Activated CD8-positive, alpha-beta memory T cell treated with anti-CD3 and anti-CD28 coated beads, Interleukin-2, amount 50 U/mL, for 48 hours (primary cell): ENCODE data around the gene GABRA5.

Source experiments
- DNase-seq: peaks from one replicate; pipeline ENCODE4 v3.0.0-alpha.2; 2020

GABRA5 gene

GRCh38 chr15:26934848-26935247 lies 68.0 kb downstream of the GABRA5 start:
- no peak for DNase-seq

- DNase-seq = no peak
Measured at GRCh38 chr15:26935322-26935721, 68.5 kb downstream of the GABRA5 start.

GRCh38 chr15:26936502-26936901 lies 69.6 kb downstream of the GABRA5 start:
- DNase-seq = no peak

DNA sequence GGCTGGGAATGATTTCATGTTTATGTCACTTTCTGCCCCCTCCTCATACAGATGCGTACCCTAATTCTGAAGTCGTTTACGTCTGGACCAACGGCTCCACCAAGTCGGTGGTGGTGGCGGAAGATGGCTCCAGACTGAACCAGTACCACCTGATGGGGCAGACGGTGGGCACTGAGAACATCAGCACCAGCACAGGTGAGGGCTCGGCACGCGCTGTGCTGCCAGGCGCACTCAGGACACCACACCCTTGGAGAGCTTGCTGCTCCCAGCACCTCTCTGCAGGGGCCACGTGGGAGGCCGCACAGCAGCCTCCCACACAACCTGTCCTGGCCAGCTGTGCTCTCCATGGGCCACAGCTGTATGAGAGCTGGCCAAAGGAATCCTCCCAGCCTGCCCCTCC lies 70.3 kb downstream of the GABRA5 start:
- no peak for DNase-seq

DNA sequence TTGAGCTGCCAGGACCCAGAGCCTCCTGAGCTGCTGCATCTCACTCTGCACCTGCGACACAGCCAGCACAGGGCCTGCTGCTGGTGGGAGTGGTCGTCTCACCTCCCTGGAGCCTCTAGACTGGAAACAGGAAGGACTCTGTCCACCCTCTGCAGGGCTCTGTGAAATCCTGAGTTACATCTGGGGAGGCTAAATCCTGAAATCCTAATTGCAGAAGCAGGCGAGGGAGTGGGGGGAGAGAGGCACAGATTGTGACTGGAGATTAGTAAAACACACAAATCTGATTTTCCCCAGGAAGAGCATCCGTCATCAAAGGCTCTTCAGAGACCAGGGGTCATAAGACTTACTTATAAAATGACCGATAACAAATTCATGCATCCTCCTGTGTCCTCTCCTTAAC lies 72.5 kb downstream of the GABRA5 start:
- DNase-seq = no peak

GRCh38 chr15:26941489-26941888 lies 74.6 kb downstream of the GABRA5 start:
- DNase-seq = no peak

DNA sequence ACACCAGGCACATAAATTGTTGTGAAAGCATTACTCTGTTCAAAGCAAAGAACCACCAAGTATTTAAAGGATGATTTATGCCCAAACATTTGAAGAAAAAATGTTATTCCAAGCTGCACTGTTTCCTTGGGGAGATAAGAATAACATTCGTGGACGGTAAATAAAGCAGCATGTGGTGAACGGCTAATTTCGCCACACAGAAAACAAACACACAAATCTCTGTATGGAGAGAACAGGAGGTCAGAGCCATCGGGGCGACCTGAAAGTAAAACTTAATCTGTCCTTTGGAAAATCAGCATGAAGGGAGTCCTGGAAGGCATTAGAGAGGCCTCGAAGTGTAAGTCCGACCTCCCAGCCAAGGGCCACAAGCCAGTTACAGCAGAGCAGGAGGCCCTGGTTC lies 77.0 kb downstream of the GABRA5 start:
- DNase-seq = no peak

- no peak for DNase-seq
Measured at GRCh38 chr15:26945046-26945445, 78.2 kb downstream of the GABRA5 start.

- no peak for DNase-seq
Measured at GRCh38 chr15:26950001-26950400, 83.1 kb downstream of the GABRA5 start.

GRCh38 chr15:26954403-26954802 lies 87.5 kb downstream of the GABRA5 start:
- no peak for DNase-seq

GRCh38 chr15:26967719-26968269 lies 100.9 kb downstream of the GABRA5 start:
- DNase-seq = no peak

DNA sequence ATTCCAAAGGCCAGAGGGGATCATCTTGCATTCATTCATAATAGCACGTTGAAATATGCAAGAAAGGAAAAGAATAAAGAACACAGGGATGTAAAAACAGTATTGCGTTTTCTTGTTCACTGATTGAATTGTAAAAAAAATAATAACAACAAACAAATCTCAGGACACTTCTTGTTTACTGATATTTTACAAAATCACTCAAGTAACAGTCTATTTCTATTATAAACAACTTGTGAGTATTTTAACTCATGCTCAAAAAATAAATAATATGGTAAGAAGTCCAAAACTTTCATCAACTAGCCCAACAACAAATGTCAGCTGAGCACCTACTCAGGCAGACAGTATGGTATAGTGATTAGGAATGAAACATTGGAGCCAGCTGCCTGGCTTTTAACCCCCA lies 101.9 kb downstream of the GABRA5 start:
- no peak for DNase-seq

DNA sequence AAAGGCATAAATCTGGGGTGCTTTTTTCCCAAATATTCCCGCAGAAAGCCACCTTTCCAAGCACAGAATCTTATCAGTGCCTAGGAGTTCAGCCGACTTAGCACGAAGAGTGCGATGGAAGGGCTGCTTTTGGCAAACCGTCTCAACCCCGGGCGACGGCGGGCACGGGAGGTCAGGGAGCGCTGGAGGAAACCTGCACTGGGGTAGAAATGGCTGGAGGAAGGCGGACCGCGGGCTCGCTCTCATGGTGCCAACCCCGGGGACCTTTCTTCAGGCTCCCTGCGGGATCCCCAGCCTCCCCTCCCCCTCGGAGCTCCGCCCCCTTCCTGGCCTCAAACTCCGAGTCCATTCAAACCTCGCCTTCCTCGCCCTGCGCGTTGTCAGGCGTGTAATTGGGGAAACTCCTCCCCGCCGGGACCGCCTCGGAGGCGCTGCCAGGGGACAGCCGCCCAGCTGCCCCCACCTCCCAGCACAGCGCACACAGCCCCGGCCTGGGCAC lies 103.9 kb downstream of the GABRA5 start, which contains the start of gene GABRG3:
TSS of gene GABRG3 (plus strand) at position 470 of the 499 bp plus-strand sequence.
- DNase-seq = no peak

DNA sequence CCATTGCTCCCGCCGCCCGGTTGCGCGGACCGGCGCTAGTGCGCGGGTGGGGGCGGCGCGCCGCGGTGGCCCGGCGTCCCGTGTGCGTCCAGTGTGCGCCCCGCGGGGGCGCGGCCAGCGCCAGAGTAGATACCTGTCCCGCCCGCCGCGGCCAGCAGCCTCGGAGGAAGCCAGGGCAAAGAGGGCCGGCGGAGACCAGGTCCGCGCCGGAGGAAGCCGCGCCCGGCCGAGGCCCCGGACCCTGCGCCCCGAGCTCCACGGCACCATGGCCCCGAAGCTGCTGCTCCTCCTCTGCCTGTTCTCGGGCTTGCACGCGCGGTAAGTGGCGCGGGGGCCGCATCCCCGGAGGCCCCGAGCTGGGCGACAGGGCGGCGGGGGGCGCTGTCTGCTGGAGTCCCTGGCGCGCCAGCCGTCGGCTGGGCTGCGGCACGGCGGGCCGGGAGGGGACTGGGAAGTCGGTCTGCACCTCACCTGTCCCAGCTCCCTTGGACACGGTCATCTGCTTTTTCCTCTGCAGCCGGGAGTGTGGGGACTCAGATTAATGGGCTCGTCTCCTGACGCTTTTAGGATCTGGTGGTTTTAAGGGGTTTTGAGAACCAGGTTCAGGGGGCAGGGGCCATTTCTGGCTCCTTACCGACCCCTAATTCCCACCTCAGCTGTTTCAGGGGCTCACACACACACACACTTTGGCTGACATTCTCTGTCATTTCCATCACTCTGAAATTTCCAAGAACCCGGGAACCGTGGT lies 104.6 kb downstream of the GABRA5 start:
- no peak for DNase-seq

GRCh38 chr15:26972636-26973035 lies 105.8 kb downstream of the GABRA5 start:
- DNase-seq = no peak

DNA sequence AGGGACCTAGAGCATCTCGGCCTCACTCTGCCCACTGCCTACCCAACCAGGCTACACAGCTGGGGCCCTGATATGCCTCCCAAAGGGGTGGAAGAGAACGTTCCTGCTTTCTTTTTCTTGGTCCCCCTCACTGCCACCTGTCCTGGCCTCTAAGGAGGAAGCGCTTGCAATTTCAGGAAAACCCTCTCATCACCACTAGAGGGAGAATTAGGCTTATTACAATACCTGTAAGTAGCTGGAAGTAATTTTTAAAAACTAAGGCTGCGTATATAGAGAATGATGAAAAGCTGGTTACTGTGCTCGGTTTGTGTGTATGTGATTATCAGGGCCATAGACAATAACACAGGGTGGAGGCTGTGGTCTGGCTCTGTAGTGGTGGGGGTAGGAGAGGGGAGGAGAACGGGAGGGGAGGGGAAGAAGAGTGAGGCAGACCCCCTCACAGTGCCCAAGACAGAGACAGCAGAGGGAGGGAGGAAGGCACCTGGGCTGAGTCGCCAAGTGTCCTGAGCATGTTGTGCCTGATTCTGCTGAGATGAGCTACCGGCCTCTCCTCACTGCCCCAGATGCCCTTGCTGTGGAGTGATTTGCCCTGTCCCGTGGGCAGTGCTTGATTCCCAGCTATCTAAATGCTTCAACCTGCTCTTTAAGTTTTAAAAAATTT lies 107.4 kb downstream of the GABRA5 start:
- DNase-seq = no peak

DNA sequence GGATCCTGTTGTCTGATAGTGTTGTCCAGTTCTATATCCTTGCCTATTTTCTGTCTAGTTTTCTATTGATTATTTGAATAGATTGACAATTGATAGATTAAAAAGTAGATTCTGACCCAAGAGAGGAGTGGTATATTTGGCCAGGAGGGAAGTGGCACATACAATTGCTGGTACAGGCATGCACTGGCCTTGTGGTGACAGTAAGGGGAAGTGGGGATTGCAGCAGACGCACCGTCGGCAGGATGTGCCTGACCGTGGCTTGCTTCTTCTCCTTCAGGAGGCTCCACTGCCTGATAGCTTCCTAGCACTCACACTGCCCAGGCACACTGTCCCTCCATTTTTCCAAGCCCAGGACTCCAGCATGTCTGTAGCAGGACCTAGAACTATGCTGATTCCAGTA lies 114.6 kb downstream of the GABRA5 start:
- no peak for DNase-seq

DNA sequence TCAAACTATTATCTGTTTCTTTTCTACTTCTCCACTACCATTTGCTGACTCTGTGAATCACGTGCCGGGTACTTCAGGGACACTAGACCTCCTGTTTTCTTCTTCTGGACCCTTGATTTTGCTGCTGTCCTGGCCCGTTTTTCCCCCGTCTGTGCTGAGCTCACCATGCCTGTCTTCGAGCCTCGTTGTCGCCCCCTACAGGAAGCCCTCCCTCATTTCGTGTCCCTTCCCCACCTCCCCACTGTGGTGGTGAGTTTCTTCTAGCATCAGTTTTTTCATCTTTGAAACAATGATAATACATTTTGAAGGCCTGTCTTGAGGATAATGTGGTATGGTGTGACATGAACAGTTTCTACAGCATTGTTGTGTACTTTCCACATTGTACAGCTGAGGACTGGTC lies 117.0 kb downstream of the GABRA5 start:
- DNase-seq = no peak

DNA sequence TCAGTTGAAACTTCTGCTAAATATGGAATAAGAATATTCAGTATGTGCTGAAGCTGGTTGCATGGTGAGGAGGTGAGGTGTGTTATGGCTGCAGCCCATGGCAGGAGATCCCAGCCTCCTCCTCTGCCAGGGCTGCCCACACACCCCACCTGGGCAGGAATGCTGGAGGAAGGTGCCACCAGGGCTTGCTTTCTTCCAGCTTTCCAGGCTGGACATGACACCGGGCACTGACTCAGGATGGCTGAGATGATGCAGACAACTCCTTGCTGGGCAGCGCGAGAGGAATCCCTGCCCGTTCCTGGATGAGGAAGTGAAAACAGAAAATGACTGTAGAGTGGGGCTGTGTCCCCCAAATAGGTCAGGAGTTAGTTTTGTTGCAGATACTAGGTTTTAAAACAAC lies 118.2 kb downstream of the GABRA5 start:
- no peak for DNase-seq

GRCh38 chr15:26996250-26996649 lies 129.4 kb downstream of the GABRA5 start:
- no peak for DNase-seq
